Measurements from ENCODE around the gene SPAG16. TPM values are rescaled to one million over a fixed set of nuclear protein-coding genes. Genes with fewer than 3 reads are reported as not detected.

Gene SPAG16
- total and polyA plus RNA-seq, 4 donors: 8.7 to 90.6 (median 21.6) TPM

GRCh38 chr2:213545964-213546475 lies 261.8 kb downstream of the SPAG16 start:
- Histone ChIP-seq H3K27me3 (ENCODE audit: control insufficient read depth in 3 of 3, insufficient read depth in 3 of 3, low read length in 2 of 3) (no peaks in the 10 kb centered on the region), H3K4me1 (ENCODE audit: control insufficient read depth in 5 of 5, insufficient read depth in 5 of 5, low read length in 5 of 5) (no peaks in the 10 kb centered on the region), H3K9me3 (ENCODE audit: control insufficient read depth in 4 of 4, insufficient read depth in 3 of 4, low read length in 3 of 4) (no peaks in the 10 kb centered on the region), H3K9ac (ENCODE audit: insufficient read depth in 1 of 2, low read length in 2 of 2) (no peak overlapping the region), H3K4me3 (no peak overlapping the region), H3K36me3 (ENCODE audit: control insufficient read depth in 4 of 4, insufficient read depth in 4 of 4, low read length in 4 of 4) (no peaks in the 10 kb centered on the region), H3K27ac (ENCODE audit: low read depth in 1 of 2, low read length in 1 of 2) (no peak overlapping the region)
- no peak for ATAC-seq (ENCODE audit: insufficient read depth, low FRiP score)
- TF ChIP-seq CTCF (IDR thresholded peaks at IDR 0.05; ENCODE audit: control extremely low read depth, extremely low read depth): no peak
- DNase-seq: no peak

- 63 to 67% methylated on average over 1 of the region's 1 CpG for WGBS, 2 donors
Measured at GRCh38 chr2:213551526-213551925, 267.3 kb downstream of the SPAG16 start.

GRCh38 chr2:213559053-213559452 lies 274.8 kb downstream of the SPAG16 start:
- no peak overlapping the region for H3K27ac ChIP-seq (ENCODE audit: low read depth in 1 of 2, low read length in 1 of 2)
- H3K9me3 ChIP-seq (ENCODE audit: control insufficient read depth in 4 of 4, insufficient read depth in 3 of 4, low read length in 3 of 4): peaks cover 0 to 2% (median 0%) of the 10 kb centered on the region in 4 donors
- DNase-seq (no peak), ATAC-seq (ENCODE audit: insufficient read depth, low FRiP score) (no peak)
- no peak overlapping the region for H3K9ac ChIP-seq (ENCODE audit: insufficient read depth in 1 of 2, low read length in 2 of 2)
- 72 to 76% methylated on average over 5 of the region's 5 CpGs for WGBS, 2 donors
- H3K27me3 ChIP-seq (ENCODE audit: control insufficient read depth in 3 of 3, insufficient read depth in 3 of 3, low read length in 2 of 3): no peaks in the 10 kb centered on the region
- no peak for TF ChIP-seq CTCF (IDR thresholded peaks at IDR 0.05; ENCODE audit: control extremely low read depth, extremely low read depth)
- no peak overlapping the region for H3K4me3 ChIP-seq
- no peaks in the 10 kb centered on the region for H3K36me3 ChIP-seq (ENCODE audit: control insufficient read depth in 4 of 4, insufficient read depth in 4 of 4, low read length in 4 of 4)
- H3K4me1 ChIP-seq (ENCODE audit: control insufficient read depth in 5 of 5, insufficient read depth in 5 of 5, low read length in 5 of 5): no peaks in the 10 kb centered on the region

More at GRCh38 chr2:213551526-213551925, 267.3 kb downstream of the SPAG16 start:
- no peak for TF ChIP-seq CTCF (IDR thresholded peaks at IDR 0.05; ENCODE audit: control extremely low read depth, extremely low read depth)
- H3K27ac ChIP-seq (ENCODE audit: low read depth in 1 of 2, low read length in 1 of 2): no peak overlapping the region
- no peak overlapping the region for H3K9ac ChIP-seq (ENCODE audit: insufficient read depth in 1 of 2, low read length in 2 of 2)
- no peaks in the 10 kb centered on the region for H3K4me1 ChIP-seq (ENCODE audit: control insufficient read depth in 5 of 5, insufficient read depth in 5 of 5, low read length in 5 of 5)
- no peak overlapping the region for H3K4me3 ChIP-seq
- no peaks in the 10 kb centered on the region for H3K9me3 ChIP-seq (ENCODE audit: control insufficient read depth in 4 of 4, insufficient read depth in 3 of 4, low read length in 3 of 4)
- H3K27me3 ChIP-seq (ENCODE audit: control insufficient read depth in 3 of 3, insufficient read depth in 3 of 3, low read length in 2 of 3): no peaks in the 10 kb centered on the region
- no peak for DNase-seq
- no peaks in the 10 kb centered on the region for H3K36me3 ChIP-seq (ENCODE audit: control insufficient read depth in 4 of 4, insufficient read depth in 4 of 4, low read length in 4 of 4)
- ATAC-seq (ENCODE audit: insufficient read depth, low FRiP score): no peak

GRCh38 chr2:213561759-213562158 lies 277.5 kb downstream of the SPAG16 start:
- ATAC-seq (ENCODE audit: insufficient read depth, low FRiP score): no peak
- H3K27me3 ChIP-seq (ENCODE audit: control insufficient read depth in 3 of 3, insufficient read depth in 3 of 3, low read length in 2 of 3): peaks cover 0 to 3% (median 0%) of the 10 kb centered on the region in 3 donors
- H3K9me3 ChIP-seq (ENCODE audit: control insufficient read depth in 4 of 4, insufficient read depth in 3 of 4, low read length in 3 of 4): peaks cover 0 to 2% (median 0%) of the 10 kb centered on the region in 4 donors
- WGBS, 2 donors: 89 to 91% methylated on average over 3 of the region's 3 CpGs
- no peak for DNase-seq
- no peaks in the 10 kb centered on the region for H3K36me3 ChIP-seq (ENCODE audit: control insufficient read depth in 4 of 4, insufficient read depth in 4 of 4, low read length in 4 of 4)
- H3K4me1 ChIP-seq (ENCODE audit: control insufficient read depth in 5 of 5, insufficient read depth in 5 of 5, low read length in 5 of 5): no peaks in the 10 kb centered on the region
- no peak overlapping the region for H3K4me3 ChIP-seq
- no peak for TF ChIP-seq CTCF (IDR thresholded peaks at IDR 0.05; ENCODE audit: control extremely low read depth, extremely low read depth)
- H3K9ac ChIP-seq (ENCODE audit: insufficient read depth in 1 of 2, low read length in 2 of 2): no peak overlapping the region
- no peak overlapping the region for H3K27ac ChIP-seq (ENCODE audit: low read depth in 1 of 2, low read length in 1 of 2)

Data from lung (tissue), 12 donors.